HEK293 (cell line): ENCODE measurements around the gene ANKRD40CL.

Experiments
- CTCF ChIP-seq: fragments of 450-650 bp; formaldehyde crosslinking; IDR thresholded peaks from 2 replicates; pipeline ENCODE4 v1.5.1; 2016; ENCODE audit warnings: missing biosample characterization, missing genetic modification characterization
- HOXD13 ChIP-seq: sonication (generic); formaldehyde crosslinking; IDR thresholded peaks from 2 replicates; pipeline ENCODE4 v1.8.0; 2022; ENCODE audit warnings: missing genetic modification reagents, borderline replicate concordance

DNA sequence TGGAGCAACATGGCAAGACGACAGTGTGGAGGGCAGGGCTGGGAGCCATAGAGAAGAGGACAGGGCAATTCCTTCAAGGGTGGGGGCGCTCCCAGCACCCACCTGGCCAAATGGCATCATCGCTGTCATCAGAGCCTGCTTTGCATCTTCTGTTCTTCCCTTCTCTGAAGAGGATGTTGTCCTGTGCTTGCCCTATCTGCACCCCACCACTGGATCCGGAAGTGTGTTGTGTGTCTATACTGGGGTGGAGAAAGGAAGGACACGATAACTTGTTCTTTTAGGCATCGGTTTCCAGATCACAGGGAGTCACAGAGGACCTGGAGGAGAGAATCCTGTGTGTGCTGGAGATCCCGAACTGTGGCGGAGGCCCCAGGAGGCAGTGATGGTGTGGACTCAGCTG is 25.7 kb upstream of the ANKRD40CL start:
- no peak for TF ChIP-seq HOXD13
- TF ChIP-seq CTCF (tag by site-specific recombination) = no peak
